ENCODE data around the gene PRR36.

- TF ChIP-seq, protein P1, sequence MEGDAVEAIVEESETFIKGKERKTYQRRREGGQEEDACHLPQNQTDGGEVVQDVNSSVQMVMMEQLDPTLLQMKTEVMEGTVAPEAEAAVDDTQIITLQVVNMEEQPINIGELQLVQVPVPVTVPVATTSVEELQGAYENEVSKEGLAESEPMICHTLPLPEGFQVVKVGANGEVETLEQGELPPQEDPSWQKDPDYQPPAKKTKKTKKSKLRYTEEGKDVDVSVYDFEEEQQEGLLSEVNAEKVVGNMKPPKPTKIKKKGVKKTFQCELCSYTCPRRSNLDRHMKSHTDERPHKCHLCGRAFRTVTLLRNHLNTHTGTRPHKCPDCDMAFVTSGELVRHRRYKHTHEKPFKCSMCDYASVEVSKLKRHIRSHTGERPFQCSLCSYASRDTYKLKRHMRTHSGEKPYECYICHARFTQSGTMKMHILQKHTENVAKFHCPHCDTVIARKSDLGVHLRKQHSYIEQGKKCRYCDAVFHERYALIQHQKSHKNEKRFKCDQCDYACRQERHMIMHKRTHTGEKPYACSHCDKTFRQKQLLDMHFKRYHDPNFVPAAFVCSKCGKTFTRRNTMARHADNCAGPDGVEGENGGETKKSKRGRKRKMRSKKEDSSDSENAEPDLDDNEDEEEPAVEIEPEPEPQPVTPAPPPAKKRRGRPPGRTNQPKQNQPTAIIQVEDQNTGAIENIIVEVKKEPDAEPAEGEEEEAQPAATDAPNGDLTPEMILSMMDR (IDR thresholded peaks at IDR 0.05) = no peak
- TF ChIP-seq POLR2AphosphoS5 (IDR thresholded peaks at IDR 0.05) (no peak), POLR2A (IDR thresholded peaks at IDR 0.05) (no peak)
Measured at GRCh38 chr19:7870571-7871436, 3.4 kb downstream of the PRR36 start.
